ENCODE data around the gene SMU1.

Gene SMU1

DNA sequence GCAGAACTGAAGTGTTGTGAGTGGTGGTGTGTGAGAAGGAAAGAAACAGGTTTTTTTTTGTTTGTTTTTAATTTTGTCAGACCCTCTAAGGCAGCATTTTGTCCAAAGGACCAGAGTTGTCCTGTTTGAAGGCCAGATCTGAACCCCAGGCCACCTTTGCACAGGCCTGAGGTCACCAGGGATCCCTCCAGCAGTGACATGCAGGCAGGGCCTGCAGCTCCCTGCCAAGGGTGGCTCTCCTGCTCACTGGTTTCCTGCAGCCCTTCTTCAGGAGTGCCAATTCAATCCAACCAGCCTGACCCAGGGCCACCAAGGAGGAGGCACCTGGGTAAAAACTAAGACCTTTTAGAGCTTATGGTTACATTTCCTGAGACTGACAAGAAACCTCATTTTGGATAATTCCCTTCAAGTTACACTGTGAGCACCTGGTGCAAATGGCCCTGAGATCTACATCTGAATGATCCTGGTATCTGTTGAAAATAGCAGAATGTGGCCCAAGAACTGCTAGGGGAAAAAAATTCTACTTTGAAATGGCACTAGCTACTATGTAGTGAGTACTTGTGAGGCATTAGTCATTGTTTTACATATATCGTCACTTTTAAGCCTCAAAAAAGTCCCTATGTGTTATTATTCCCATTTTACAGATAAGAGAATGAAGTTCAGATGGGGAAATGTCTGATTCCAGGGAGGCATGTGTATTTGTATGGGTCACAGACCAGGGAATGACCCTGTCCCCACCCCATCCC is 33.5 kb upstream of the SMU1 start:
- Histone ChIP-seq H3K9me3 (ENCODE audit: control insufficient read depth, insufficient read depth, low read length) (no peaks in the 10 kb centered on the region), H3K4me1 (ENCODE audit: insufficient read depth, low read length) (peaks cover 18% of the 10 kb centered on the region), H3K36me3 (ENCODE audit: insufficient read depth, low read length) (no peaks in the 10 kb centered on the region), H3K9ac (ENCODE audit: low read depth, low read length) (no peak overlapping the region)

DNA sequence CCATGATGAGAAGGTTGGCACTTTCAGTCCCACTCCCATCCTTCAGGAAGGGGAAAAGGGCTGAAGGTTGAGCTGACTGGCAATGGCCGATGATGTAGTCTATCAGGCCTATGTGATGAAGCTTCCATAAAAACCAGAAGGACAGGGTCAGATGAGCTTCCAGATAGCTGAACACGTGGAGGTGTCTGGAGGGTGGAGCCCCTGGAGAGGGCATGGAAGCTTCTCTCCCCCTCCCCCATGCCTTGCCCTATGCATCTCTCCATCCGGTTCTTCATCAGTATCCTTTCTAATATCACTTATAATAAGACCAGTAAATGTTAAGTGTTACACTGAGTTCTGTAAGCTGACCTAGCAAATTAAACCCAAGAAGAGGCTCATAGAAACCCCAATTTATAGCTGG is 32.6 kb upstream of the SMU1 start:
- H3K9me3 ChIP-seq (ENCODE audit: control insufficient read depth, insufficient read depth, low read length) = no peaks in the 10 kb centered on the region
- H3K36me3 ChIP-seq (ENCODE audit: insufficient read depth, low read length) = no peaks in the 10 kb centered on the region
- peaks cover 18% of the 10 kb centered on the region for H3K4me1 ChIP-seq (ENCODE audit: insufficient read depth, low read length)
- no peak overlapping the region for H3K9ac ChIP-seq (ENCODE audit: low read depth, low read length)

DNA sequence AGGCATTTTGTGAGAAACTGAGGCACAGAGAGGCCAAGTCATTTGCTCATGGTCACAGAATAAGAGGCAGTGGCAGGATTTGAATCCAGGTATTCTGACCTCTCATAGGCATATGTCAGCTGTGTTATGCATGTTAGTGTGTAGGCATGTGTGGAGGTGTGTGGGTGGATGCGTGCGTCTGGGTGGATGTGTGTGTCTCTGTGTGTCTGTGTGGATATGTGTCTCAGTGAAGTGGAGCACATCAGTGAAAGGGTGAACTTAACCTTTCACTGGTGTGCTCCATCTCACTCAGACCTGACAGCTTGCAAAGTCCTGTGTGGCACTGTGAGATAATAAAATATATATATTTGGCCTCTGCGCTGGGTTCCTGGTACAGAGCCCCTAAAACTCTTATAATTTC is 32.0 kb upstream of the SMU1 start:
- H3K9ac ChIP-seq (ENCODE audit: low read depth, low read length) = no peak overlapping the region
- no peaks in the 10 kb centered on the region for H3K36me3 ChIP-seq (ENCODE audit: insufficient read depth, low read length)
- H3K9me3 ChIP-seq (ENCODE audit: control insufficient read depth, insufficient read depth, low read length) = no peaks in the 10 kb centered on the region
- peaks cover 20% of the 10 kb centered on the region for H3K4me1 ChIP-seq (ENCODE audit: insufficient read depth, low read length)

DNA sequence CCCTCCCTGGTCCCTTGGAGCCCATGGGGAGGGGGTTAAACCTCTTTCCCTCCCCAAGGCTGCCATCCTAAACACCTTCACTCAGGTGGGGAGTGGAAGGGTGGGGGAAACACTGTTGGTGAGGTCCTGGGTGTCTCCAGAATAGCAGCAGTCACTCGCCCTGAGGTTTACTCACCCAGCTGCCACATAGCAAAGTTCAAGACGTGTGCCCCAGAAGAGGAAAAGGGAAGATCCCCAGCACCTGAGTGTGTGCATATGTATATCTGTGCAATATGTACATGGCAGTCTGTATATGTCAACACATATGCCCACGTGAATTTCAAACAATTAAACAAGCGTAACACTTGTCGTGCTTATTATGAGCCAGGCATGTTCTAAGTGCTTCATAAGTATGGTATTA is 31.3 kb upstream of the SMU1 start:
- Histone ChIP-seq H3K36me3 (ENCODE audit: insufficient read depth, low read length) (no peaks in the 10 kb centered on the region), H3K4me1 (ENCODE audit: insufficient read depth, low read length) (peaks cover 26% of the 10 kb centered on the region), H3K9ac (ENCODE audit: low read depth, low read length) (no peak overlapping the region), H3K9me3 (ENCODE audit: control insufficient read depth, insufficient read depth, low read length) (no peaks in the 10 kb centered on the region)

DNA sequence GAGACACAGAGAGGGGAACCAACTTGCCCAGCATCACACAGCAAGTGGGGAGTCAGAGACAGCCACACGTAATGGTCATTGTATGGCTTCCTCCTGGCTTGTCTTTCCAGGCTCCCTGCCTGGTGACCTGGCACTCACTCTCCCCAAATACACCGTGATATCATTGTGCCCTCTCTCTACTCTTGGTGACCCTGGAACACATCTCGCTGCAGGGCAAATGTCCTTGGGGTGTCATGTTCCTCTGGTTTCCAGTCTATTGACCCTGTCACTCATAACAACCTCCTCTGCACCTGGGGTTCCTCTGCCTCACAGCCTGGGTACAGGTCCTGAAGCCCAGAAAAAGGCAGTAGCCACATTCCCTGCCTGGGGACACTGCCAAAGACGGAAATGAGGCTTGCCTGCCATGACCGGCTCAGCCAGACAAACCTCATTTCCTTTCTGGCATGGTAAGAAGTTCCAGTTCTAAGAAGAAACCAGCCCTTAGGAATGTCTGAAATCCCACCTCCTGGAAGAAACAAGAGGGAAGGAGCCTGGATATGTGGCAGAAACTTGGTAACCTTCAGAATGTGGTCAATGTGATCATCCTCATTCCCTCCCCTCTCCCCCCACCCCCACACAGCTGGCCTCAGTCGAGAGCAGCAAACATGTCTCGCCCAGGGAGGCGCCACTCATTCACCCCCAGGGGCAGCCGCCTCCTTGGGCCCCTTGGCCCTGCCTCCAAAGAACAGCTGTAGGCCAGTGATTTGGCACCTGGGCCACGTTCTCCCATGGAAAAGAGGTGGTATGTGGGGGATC is 30.6 kb upstream of the SMU1 start:
- H3K4me1 ChIP-seq (ENCODE audit: insufficient read depth, low read length) = peaks cover 25% of the 10 kb centered on the region
- no peak overlapping the region for H3K9ac ChIP-seq (ENCODE audit: low read depth, low read length)
- no peaks in the 10 kb centered on the region for H3K9me3 ChIP-seq (ENCODE audit: control insufficient read depth, insufficient read depth, low read length)
- H3K36me3 ChIP-seq (ENCODE audit: insufficient read depth, low read length) = no peaks in the 10 kb centered on the region

DNA sequence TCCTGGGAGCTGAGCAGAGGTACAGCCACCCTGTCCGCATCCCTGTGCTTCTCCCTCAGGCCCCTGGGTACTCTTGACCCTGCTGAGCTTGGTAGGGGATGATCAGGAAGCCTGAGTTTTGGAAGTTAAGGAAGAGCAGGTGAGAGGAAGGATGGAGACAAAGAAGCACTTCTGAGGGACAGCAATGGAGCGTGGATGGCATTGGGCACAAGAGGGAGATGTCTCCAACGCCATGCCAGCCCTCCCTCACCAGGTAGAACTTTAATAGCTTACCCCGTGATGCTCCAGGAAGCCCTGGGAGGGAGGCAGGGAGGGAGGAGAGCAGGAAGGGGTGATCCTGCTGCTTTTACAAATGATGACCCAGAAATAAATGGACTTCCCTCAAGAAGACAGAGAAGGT is 29.9 kb upstream of the SMU1 start:
- Histone ChIP-seq H3K9me3 (ENCODE audit: control insufficient read depth, insufficient read depth, low read length) (no peaks in the 10 kb centered on the region), H3K36me3 (ENCODE audit: insufficient read depth, low read length) (no peaks in the 10 kb centered on the region), H3K9ac (ENCODE audit: low read depth, low read length) (no peak overlapping the region), H3K4me1 (ENCODE audit: insufficient read depth, low read length) (peaks cover 23% of the 10 kb centered on the region)

DNA sequence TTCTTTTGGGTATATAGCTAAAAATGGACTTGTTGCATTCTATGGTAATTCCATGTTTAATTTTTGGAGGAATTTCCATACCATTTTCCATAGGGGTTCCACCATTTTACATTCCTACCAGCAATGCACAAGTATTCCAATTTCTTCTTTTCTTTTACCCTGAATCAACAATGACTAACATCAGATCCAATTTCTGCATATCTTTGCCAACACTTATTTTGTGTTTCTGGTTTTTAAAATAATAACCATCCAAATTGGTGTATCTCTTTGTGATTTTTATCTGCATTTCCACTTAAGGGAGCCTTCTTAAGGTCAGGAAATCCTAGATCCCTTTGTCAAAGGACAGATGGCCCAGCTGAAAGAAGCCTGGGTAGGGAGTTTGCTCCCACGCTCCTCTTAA is 29.5 kb upstream of the SMU1 start:
- peaks cover 23% of the 10 kb centered on the region for H3K4me1 ChIP-seq (ENCODE audit: insufficient read depth, low read length)
- no peak overlapping the region for H3K9ac ChIP-seq (ENCODE audit: low read depth, low read length)
- H3K36me3 ChIP-seq (ENCODE audit: insufficient read depth, low read length) = no peaks in the 10 kb centered on the region
- H3K9me3 ChIP-seq (ENCODE audit: control insufficient read depth, insufficient read depth, low read length) = no peaks in the 10 kb centered on the region

DNA sequence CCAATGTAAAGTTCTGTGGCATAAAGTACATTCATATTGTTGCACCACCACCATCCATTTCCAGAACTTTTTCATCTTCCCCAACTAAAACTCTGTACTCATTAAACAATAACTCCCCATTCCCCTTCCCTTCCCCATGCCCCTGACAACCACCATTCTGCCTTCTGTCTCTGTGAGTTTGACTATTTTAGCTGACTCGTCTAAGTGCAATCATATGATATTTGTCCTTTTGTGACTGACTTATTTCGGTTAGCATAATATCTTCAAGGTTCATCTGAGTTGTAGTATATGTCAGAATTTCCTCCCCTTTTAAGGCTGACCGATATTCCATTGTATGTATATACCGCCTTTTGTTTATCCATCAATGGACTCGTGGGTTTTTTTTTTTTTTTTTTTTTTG is 29.0 kb upstream of the SMU1 start:
- Histone ChIP-seq H3K4me1 (ENCODE audit: insufficient read depth, low read length) (peaks cover 23% of the 10 kb centered on the region), H3K9me3 (ENCODE audit: control insufficient read depth, insufficient read depth, low read length) (no peaks in the 10 kb centered on the region), H3K9ac (ENCODE audit: low read depth, low read length) (no peak overlapping the region), H3K36me3 (ENCODE audit: insufficient read depth, low read length) (no peaks in the 10 kb centered on the region)

DNA sequence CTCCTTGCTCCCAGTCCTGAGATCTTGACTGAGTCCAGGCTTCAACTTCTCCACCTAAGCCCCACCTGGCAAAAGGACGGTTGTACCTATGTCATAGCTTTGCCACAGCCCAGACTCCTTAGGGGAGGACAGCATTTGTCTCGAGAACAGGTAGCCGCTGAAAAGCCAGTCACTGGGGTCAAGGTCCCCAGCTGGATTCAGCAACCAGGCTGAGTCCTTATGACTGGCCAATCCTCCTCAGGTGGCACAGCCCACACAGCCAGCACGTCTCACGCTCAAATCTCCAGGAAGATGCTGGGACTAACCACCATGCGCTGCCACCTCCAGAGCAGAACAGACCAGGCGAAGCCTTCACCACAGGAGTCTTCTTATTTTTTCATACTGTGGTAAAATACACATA is 27.9 kb upstream of the SMU1 start:
- Histone ChIP-seq H3K4me1 (ENCODE audit: insufficient read depth, low read length) (peaks cover 23% of the 10 kb centered on the region), H3K9me3 (ENCODE audit: control insufficient read depth, insufficient read depth, low read length) (no peaks in the 10 kb centered on the region), H3K9ac (ENCODE audit: low read depth, low read length) (no peak overlapping the region), H3K36me3 (ENCODE audit: insufficient read depth, low read length) (no peaks in the 10 kb centered on the region)

DNA sequence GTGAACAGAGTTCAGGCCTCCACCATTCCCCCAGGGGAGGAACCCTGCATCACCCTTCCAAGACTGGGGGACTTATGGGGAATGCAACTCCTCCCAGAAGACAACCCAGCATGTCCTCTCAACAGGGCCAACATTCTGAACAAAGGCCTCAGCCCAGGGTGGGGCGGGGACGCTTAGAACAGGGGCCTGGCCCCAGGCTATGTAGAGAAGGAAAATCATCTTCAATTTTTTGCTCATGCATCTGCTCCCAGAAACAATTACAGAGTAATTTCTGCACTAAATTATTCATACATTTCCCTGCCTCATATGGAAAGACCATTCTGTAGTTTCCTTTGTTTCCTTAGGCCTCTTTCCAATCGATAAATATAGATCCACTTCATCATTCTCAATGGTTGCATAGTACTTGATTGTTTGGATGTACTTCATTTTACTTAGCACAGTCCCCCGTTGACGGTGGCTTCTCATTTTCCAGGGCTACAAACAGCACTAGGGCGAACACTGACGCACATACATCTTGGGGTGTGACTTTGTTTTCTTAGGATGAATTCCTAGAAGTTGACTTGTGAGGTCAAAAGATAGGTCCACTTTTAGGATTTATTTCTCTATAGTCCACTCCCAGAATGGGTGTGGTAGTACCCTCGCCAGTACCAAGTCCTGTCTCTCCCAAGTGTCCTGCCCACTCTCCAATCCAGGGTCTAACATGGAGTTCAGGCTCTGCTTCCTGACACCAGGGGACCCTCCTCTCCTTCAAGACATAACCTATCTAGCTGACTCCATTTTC is 27.2 kb upstream of the SMU1 start:
- Histone ChIP-seq H3K9me3 (ENCODE audit: control insufficient read depth, insufficient read depth, low read length) (no peaks in the 10 kb centered on the region), H3K9ac (ENCODE audit: low read depth, low read length) (no peak overlapping the region), H3K36me3 (ENCODE audit: insufficient read depth, low read length) (no peaks in the 10 kb centered on the region), H3K4me1 (ENCODE audit: insufficient read depth, low read length) (peaks cover 23% of the 10 kb centered on the region)

DNA sequence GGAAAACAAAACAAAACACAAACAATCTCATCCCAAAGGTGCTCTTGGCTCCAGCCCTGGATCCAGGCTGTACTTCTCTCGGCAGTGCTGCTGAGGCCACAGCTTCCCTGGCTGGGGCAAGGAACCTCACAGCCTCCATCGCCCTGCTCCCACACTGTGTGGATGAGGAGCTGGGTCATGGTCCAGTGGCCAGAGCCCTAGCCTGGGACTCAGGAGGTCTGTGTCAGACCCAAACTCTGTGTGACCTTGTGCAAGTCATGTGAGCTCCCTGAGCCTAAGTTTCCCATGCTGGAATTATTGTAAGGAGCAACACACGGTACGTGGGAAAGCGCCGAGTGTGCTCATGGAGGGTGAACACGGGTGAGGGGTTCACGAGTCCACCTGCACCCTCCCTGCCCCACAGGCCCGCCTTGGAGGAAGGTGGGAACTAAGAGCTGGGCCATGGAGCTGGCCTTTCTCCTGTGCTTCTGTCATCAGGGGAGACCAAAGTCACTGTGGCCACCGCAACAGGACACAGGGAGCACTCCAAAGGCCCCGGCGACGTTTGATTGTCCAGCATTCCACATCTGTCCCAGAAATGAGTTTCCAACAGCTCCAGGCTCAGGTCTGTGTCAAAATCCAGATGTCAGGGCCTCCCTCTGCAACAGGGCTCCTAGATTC is 26.2 kb upstream of the SMU1 start:
- H3K36me3 ChIP-seq (ENCODE audit: insufficient read depth, low read length) = no peaks in the 10 kb centered on the region
- H3K9me3 ChIP-seq (ENCODE audit: control insufficient read depth, insufficient read depth, low read length) = no peaks in the 10 kb centered on the region
- no peak overlapping the region for H3K9ac ChIP-seq (ENCODE audit: low read depth, low read length)
- H3K4me1 ChIP-seq (ENCODE audit: insufficient read depth, low read length) = peaks cover 20% of the 10 kb centered on the region

DNA sequence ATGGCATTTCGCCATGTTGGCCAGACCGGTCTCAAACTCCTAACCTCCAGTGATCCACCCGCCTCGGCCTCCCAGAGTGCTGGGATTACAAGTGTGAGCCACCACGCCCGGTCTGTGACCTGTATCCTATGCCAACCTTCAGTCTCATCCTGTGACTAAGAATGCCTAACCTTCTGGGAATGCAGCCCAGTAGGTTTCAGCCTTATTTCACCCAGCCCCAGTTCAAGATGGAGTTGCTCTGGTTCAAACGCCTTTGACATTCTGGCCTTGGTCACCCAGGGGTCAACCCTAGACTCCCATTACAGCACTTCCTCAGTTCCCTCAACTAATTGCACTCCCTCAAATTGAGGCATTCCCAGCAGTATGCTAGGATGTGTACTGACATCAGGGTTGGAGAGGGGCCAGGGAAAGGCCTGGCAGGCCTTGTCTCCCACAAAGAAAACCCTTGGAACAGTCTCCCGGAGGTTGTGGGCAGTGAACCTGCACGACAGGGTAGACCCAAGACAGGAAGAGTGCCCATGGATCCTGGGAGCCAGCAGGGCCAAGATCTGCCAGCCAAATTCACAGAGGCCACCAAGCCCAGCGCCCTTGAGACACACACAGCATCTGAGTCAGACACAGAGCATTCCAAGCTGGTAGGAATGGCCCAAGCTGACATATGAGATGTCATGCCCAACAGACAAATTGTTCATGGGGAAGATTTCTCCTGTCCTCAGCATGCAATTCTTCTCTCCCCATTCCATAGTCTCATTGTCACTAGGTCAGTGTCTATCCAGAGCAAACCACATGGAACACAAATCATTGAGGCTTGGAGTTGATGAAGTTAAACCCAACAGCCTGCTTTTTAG is 24.9 kb upstream of the SMU1 start:
- H3K9ac ChIP-seq (ENCODE audit: low read depth, low read length) = no peak overlapping the region
- no peaks in the 10 kb centered on the region for H3K36me3 ChIP-seq (ENCODE audit: insufficient read depth, low read length)

DNA sequence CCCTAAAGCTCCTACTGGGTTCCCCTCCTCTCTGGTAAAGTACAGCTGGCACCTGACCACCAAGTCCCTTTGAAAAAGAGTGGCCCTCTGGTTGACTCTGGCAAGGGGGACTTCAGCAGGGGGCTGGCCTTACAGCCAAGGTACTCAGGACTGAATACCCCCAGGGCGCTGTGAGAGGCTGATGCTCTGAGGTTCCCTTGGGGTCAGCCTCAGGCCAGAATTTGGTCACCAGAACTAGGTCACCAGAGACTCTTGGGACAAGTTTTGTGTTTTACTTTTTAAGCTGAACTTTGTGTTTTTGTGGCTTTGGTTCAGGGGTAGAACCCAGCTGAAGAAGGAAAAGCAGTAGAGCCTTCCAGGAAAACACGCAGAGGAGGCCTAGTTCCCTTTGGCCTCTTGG is 23.3 kb upstream of the SMU1 start:
- H3K4me1 ChIP-seq (ENCODE audit: insufficient read depth, low read length) = peaks cover 8% of the 10 kb centered on the region; the same call in 1 of the 2 replicates
- no peaks in the 10 kb centered on the region for H3K9me3 ChIP-seq (ENCODE audit: control insufficient read depth, insufficient read depth, low read length)
- no peaks in the 10 kb centered on the region for H3K36me3 ChIP-seq (ENCODE audit: insufficient read depth, low read length)
- H3K9ac ChIP-seq (ENCODE audit: low read depth, low read length) = no peak overlapping the region

More for the DNA sequence above, 24.9 kb upstream of the SMU1 start:
- no peaks in the 10 kb centered on the region for H3K9me3 ChIP-seq (ENCODE audit: control insufficient read depth, insufficient read depth, low read length)
- H3K4me1 ChIP-seq (ENCODE audit: insufficient read depth, low read length) = peaks cover 8% of the 10 kb centered on the region; the same call in 1 of the 2 replicates

Data from ES-I3 (cell line).